CD14-positive monocyte (primary cell): Measurements from ENCODE around the gene TPM2. TPM values are rescaled to one million over a fixed set of nuclear protein-coding genes. Genes with fewer than 3 reads are reported as not detected.
A peak's percentile ranks its signal among the peaks of the same experiment; 100 is the strongest.

Source experiments
- DNase-seq, 3 donors: peaks; one replicate each; pipeline ENCODE4 v3.0.0-alpha.2; 2011 to 2022
- H2AFZ ChIP-seq: 2 replicates; pipeline ENCODE4 v1.6.0; 2012; ENCODE audit warnings: mild to moderate bottlenecking, low read depth, low read length, inconsistent platforms; ENCODE audit not compliant: insufficient read depth, poor library complexity, severe bottlenecking
- H3K27ac ChIP-seq, 2 donors: 1 replicate in 1 of 2; 2 replicates in 1 of 2; pipeline ENCODE4 v1.5.1; 2012 to 2013; ENCODE audit warnings: low read length in 2 of 2, control low read depth in 1 of 2, inconsistent platforms in 1 of 2, low read depth in 1 of 2, mild to moderate bottlenecking in 1 of 2
- H3K27me3 ChIP-seq, 2 donors: one replicate each; pipeline versions ENCODE4 v1.6.0 to v1.6.1; 2011 to 2013; ENCODE audit warnings: low read length in 2 of 2; ENCODE audit not compliant: control insufficient read depth in 2 of 2, insufficient read depth in 2 of 2
- H3K36me3 ChIP-seq, 2 donors: replicated peaks in 1 of 2; 1 replicate in 1 of 2; 2 replicates in 1 of 2; pipeline versions ENCODE4 v1.5.1 to v1.6.1; 2012 to 2013; ENCODE audit warnings: low read length in 2 of 2, control low read depth in 1 of 2, inconsistent platforms in 1 of 2, mild to moderate bottlenecking in 1 of 2; ENCODE audit not compliant: insufficient read depth in 2 of 2, control insufficient read depth in 1 of 2
- H3K4me1 ChIP-seq, 2 donors: 1 replicate in 1 of 2; 2 replicates in 1 of 2; pipeline versions ENCODE4 v1.5.1 to v1.6.1; 2012 to 2013; ENCODE audit warnings: low read length in 2 of 2, control low read depth in 1 of 2, inconsistent platforms in 1 of 2, mild to moderate bottlenecking in 1 of 2, moderate library complexity in 1 of 2; ENCODE audit not compliant: insufficient read depth in 2 of 2, control insufficient read depth in 1 of 2
- H3K4me2 ChIP-seq: replicated peaks from 2 replicates; pipeline ENCODE3; 2012; ENCODE audit warnings: low read length, moderate library complexity, mild to moderate bottlenecking; ENCODE audit not compliant: poor library complexity, severe bottlenecking; ENCODE audit errors: extremely low read depth
- H3K4me3 ChIP-seq, 3 experiments: fragments of 200-600 bp in 1 of 3; sonication (generic) in 1 of 3; replicated peaks in 1 of 3; 1 replicate in 2 of 3; 2 replicates in 1 of 3; pipeline ENCODE4 v1.5.1; 2011 to 2013; ENCODE audit warnings: low read length in 3 of 3, mild to moderate bottlenecking in 3 of 3, control low read depth in 2 of 3, low read depth in 2 of 3, inconsistent platforms in 1 of 3, moderate library complexity in 1 of 3
- H3K79me2 ChIP-seq: 2 replicates; pipeline ENCODE4 v1.6.0; 2012; ENCODE audit warnings: mild to moderate bottlenecking, control low read depth, inconsistent platforms, low read length, moderate library complexity; ENCODE audit not compliant: insufficient read depth
- H3K9ac ChIP-seq: 2 replicates; pipeline ENCODE4 v1.6.0; 2017; ENCODE audit warnings: low read length, mild to moderate bottlenecking; ENCODE audit not compliant: insufficient read depth, poor library complexity, severe bottlenecking
- H3K9me3 ChIP-seq, 2 donors: replicated peaks in 1 of 2; 1 replicate in 1 of 2; 2 replicates in 1 of 2; pipeline versions ENCODE4 v1.5.1 to v1.6.1; 2012 to 2013; ENCODE audit warnings: low read length in 2 of 2, control low read depth in 1 of 2; ENCODE audit not compliant: control insufficient read depth in 1 of 2, insufficient read depth in 1 of 2
- H4K20me1 ChIP-seq: 2 replicates; pipeline ENCODE4 v1.6.0; 2012; ENCODE audit warnings: mild to moderate bottlenecking, low read length, control low read depth, moderate library complexity; ENCODE audit not compliant: insufficient read depth
- H3K27ac Mint-ChIP-seq, 7 donors: one replicate each; pipeline ENCODE4 v1.8.0; 2020; ENCODE audit warnings: mild to moderate bottlenecking in 7 of 7, mixed read lengths in 7 of 7, moderate library complexity in 6 of 7, inconsistent platforms in 2 of 7
- H3K27me3 Mint-ChIP-seq, 3 donors: one replicate each; pipeline ENCODE4 v1.8.0; 2021 to 2022; ENCODE audit warnings: low read depth in 3 of 3, mild to moderate bottlenecking in 3 of 3, mixed read lengths in 3 of 3, moderate library complexity in 3 of 3, inconsistent platforms in 1 of 3
- H3K36me3 Mint-ChIP-seq, 2 donors: one replicate each; pipeline ENCODE4 v1.8.0; 2020; ENCODE audit warnings: mixed read lengths in 2 of 2, inconsistent platforms in 1 of 2, mild to moderate bottlenecking in 1 of 2
- H3K4me1 Mint-ChIP-seq: one replicate; pipeline ENCODE4 v1.8.0; 2020; ENCODE audit warnings: mild to moderate bottlenecking, mixed read lengths
- H3K4me3 Mint-ChIP-seq, 2 donors: one replicate each; pipeline ENCODE4 v1.8.0; 2020; ENCODE audit warnings: mild to moderate bottlenecking in 2 of 2, mixed read lengths in 2 of 2, moderate library complexity in 1 of 2
- H3K9me3 Mint-ChIP-seq, 7 donors: one replicate each; pipeline ENCODE4 v1.8.0; 2020 to 2022; ENCODE audit warnings: mixed read lengths in 7 of 7, mild to moderate bottlenecking in 6 of 7, moderate library complexity in 6 of 7, inconsistent platforms in 2 of 7
- CTCF ChIP-seq: fragments of 200-600 bp; IDR thresholded peaks from one replicate; pipeline ENCODE4 v1.8.0; 2022; ENCODE audit warnings: antibody characterized with exemption, mild to moderate bottlenecking
- WGBS: methylation state at CpG from one replicate; pipeline ENCODE4 v1.1.5; 2013; ENCODE audit warnings: missing lambda C conversion rate; ENCODE audit not compliant: insufficient coverage; 5-methylcytosine and 5-hydroxymethylcytosine counted together
- intact Hi-C, 2 donors: fragments of 100-400 bp; cut with micrococcal nuclease; formaldehyde crosslinking; loops; one replicate each; pipeline versions ENCODE4 v1.15.0 to v1.15.1; 2023
- polyA plus RNA-seq, 3 donors: library from polyadenylated mRNA; depleted of rRNA in 1 of 3; unstranded in 2 of 3; stranded (reverse) in 1 of 3; fragments of 300-500 nt in 2 of 3; fragments of >200 nt in 1 of 3; fragmentation: Illumina TruSeq in 2 of 3; gene quantifications; 1 replicate in 2 of 3; 2 replicates in 1 of 3; pipeline ENCODE4 v1.2.3, GENCODE V29; 2012 to 2021

TPM2 gene
- polyA plus RNA-seq, 3 donors = 7.7 TPM; not detected in 2

- peak overlapping the region in 3 of 7 donors; percentile 30 to 68 (median 37) for H3K27ac Mint-ChIP-seq
- no peak for TF ChIP-seq CTCF
Measured at GRCh38 chr9:35723908-35724307, 34.2 kb upstream of the TPM2 start.

GRCh38 chr9:35723426-35723825, 33.7 kb upstream of the TPM2 start:
- Mint-ChIP-seq H3K4me1 (no peaks in the 10 kb centered on the region), H3K27ac (no peak overlapping the region), H3K4me3 (no peak overlapping the region), H3K27me3 (peaks cover 0 to 1% (median 0%) of the 10 kb centered on the region in 3 donors), H3K36me3 (peaks cover 14 to 84% of the 10 kb centered on the region in 2 donors), H3K9me3 (no peaks in the 10 kb centered on the region)
- no peak for TF ChIP-seq CTCF
- WGBS = no CpG with 5 or more reads among the region's 2 CpGs
- no peaks in the 10 kb centered on the region for H3K27me3 ChIP-seq
- H4K20me1 ChIP-seq = peaks cover 100% of the 10 kb centered on the region
- intact Hi-C loops = loop anchor here in 1 of 2 donors (10.0 kb wide), 1 partner anchor 119 kb away; the partner anchor contains the start of gene TESK1
- H2AFZ ChIP-seq = no peak overlapping the region
- H3K79me2 ChIP-seq = peaks cover 54% of the 10 kb centered on the region
- peaks cover 79 to 97% of the 10 kb centered on the region in 2 donors for H3K36me3 ChIP-seq
- no peak overlapping the region for H3K27ac ChIP-seq
- H3K4me3 ChIP-seq = no peak overlapping the region
- DNase-seq = no peak
- no peak overlapping the region for H3K4me2 ChIP-seq
- H3K9ac ChIP-seq = no peak overlapping the region
- peaks cover 16 to 20% of the 10 kb centered on the region in 2 donors for H3K4me1 ChIP-seq
- no peaks in the 10 kb centered on the region for H3K9me3 ChIP-seq

More at GRCh38 chr9:35723908-35724307, 34.2 kb upstream of the TPM2 start:
- no peaks in the 10 kb centered on the region for H3K4me1 Mint-ChIP-seq
- H3K4me3 Mint-ChIP-seq = no peak overlapping the region
- H3K4me2 ChIP-seq = no peak overlapping the region
- H3K36me3 ChIP-seq = peaks cover 74 to 96% of the 10 kb centered on the region in 2 donors
- H3K9me3 Mint-ChIP-seq = no peaks in the 10 kb centered on the region
- H3K4me1 ChIP-seq = peaks cover 21 to 24% of the 10 kb centered on the region in 2 donors
- intact Hi-C loops = loop anchor here in 1 of 2 donors (10.0 kb wide), 1 partner anchor 119 kb away; the partner anchor contains the start of gene TESK1
- no peak overlapping the region for H3K9ac ChIP-seq
- no peak overlapping the region for H3K4me3 ChIP-seq
- WGBS = 100% methylated on average over 4 of the region's 8 CpGs
- H3K36me3 Mint-ChIP-seq = peaks cover 14 to 79% of the 10 kb centered on the region in 2 donors
- DNase-seq = no peak
- H4K20me1 ChIP-seq = peaks cover 100% of the 10 kb centered on the region
- H3K9me3 ChIP-seq = no peaks in the 10 kb centered on the region
- H3K79me2 ChIP-seq = peaks cover 58% of the 10 kb centered on the region
- H3K27me3 ChIP-seq = no peaks in the 10 kb centered on the region
- H2AFZ ChIP-seq = no peak overlapping the region
- H3K27me3 Mint-ChIP-seq = peaks cover 0 to 1% (median 0%) of the 10 kb centered on the region in 3 donors
- H3K27ac ChIP-seq = no peak overlapping the region
